Lower leg skin (tissue), 4 donors: Measurements from ENCODE around the gene CACFD1. TPM values are rescaled to one million over a fixed set of nuclear protein-coding genes. Genes with fewer than 3 reads are reported as not detected.

ENCODE experiments used
- DNase-seq, 2 donors: peaks; one replicate each; pipeline ENCODE4 v3.0.0-alpha.2; 2019; ENCODE audit warnings: low spot score in 2 of 2
- H3K4me3 ChIP-seq: fragments of 200-600 bp; sonication (generic); 2 replicates; pipeline ENCODE4 v1.5.1; 2017; ENCODE audit warnings: mild to moderate bottlenecking, low read depth; ENCODE audit not compliant: poor library complexity, severe bottlenecking
- CTCF ChIP-seq, 3 donors: fragments of 450-650 bp; IDR thresholded peaks; one replicate each; pipeline ENCODE4 v1.5.1; 2016; ENCODE audit warnings: antibody characterized with exemption in 3 of 3, mild to moderate bottlenecking in 3 of 3, moderate library complexity in 2 of 3
- POLR2A ChIP-seq, 2 donors: fragments of 450-650 bp; IDR thresholded peaks; one replicate each; pipeline ENCODE4 v1.6.1; 2016 to 2017; ENCODE audit warnings: antibody characterized with exemption in 2 of 2, mild to moderate bottlenecking in 1 of 2, moderate library complexity in 1 of 2
- WGBS, 2 donors: methylation state at CpG; one replicate each; pipeline ENCODE4 v1.1.5; 2018; 5-methylcytosine and 5-hydroxymethylcytosine counted together
- intact Hi-C: fragments of 100-400 bp; cut with DNase I; formaldehyde crosslinking; loops from one replicate; pipeline ENCODE4 v1.15.0; 2023; ENCODE audit warnings: low total_unique reads
- total RNA-seq, 4 donors: library from RNA; depleted of rRNA; stranded (reverse); fragments of >200 nt; gene quantifications; one replicate each; pipeline ENCODE4 v1.1.0, GENCODE V29; 2016

Gene CACFD1
- total RNA-seq, 4 donors from 2014 or later: 4.1 to 10.6 (median 8.0) TPM

- 64 to 74% methylated on average over 5 of the region's 5 CpGs for WGBS, 2 donors
- no peak overlapping the region for H3K4me3 ChIP-seq
- TF ChIP-seq CTCF (IDR thresholded peaks at IDR 0.05): no peak
- no peak for TF ChIP-seq POLR2A (IDR thresholded peaks at IDR 0.05)
- intact Hi-C loops: no loop called here
- no peak for DNase-seq
Measured at GRCh38 chr9:133420392-133420827, 39.4 kb upstream of the CACFD1 start.

GRCh38 chr9:133421615-133422542, 37.9 kb upstream of the CACFD1 start, which contains the start of gene ADAMTS13:
TSS of gene ADAMTS13 (plus strand) at chr9:133422367. CDS start at chr9:133422444, 77 bp downstream.
- 52 to 63% methylated on average over 23 of the region's 23 CpGs for WGBS, 2 donors
- intact Hi-C loops: no loop called here
- TF ChIP-seq POLR2A (IDR thresholded peaks at IDR 0.05) (no peak), CTCF (IDR thresholded peaks at IDR 0.05) (no peak)
- DNase-seq: no peak
- no peak within 1 kb of the TSS for H3K4me3 ChIP-seq

- intact Hi-C loops: no loop called here
- TF ChIP-seq CTCF (IDR thresholded peaks at IDR 0.05) (no peak), POLR2A (IDR thresholded peaks at IDR 0.05) (no peak)
- no peak overlapping the region for H3K4me3 ChIP-seq
- WGBS, 2 donors: 79% methylated on average over 3 of the region's 3 CpGs
- no peak for DNase-seq
Measured at GRCh38 chr9:133423216-133423615, 36.6 kb upstream of the CACFD1 start.

- intact Hi-C loops: no loop called here
- no peak overlapping the region for H3K4me3 ChIP-seq
- 95 to 96% methylated on average over 10 to 12 of the region's 12 CpGs for WGBS, 2 donors
- no peak for TF ChIP-seq CTCF (IDR thresholded peaks at IDR 0.05)
- TF ChIP-seq POLR2A (IDR thresholded peaks at IDR 0.05): no peak
- DNase-seq: no peak
Measured at GRCh38 chr9:133424187-133424586, 35.6 kb upstream of the CACFD1 start.

- no peak for DNase-seq
- TF ChIP-seq POLR2A (IDR thresholded peaks at IDR 0.05) (no peak), CTCF (IDR thresholded peaks at IDR 0.05) (no peak)
- H3K4me3 ChIP-seq: no peak overlapping the region
- 85 to 95% methylated on average over 21 to 22 of the region's 22 CpGs for WGBS, 2 donors
- intact Hi-C loops: no loop called here
Measured at GRCh38 chr9:133425049-133425632, 34.6 kb upstream of the CACFD1 start.
